OCI-LY3 (cell line): ENCODE data around the gene TTC39A.

ENCODE experiments used
- H2AFZ ChIP-seq: fragments of 200-600, 300-600 bp; shearing (Covaris generic); 2 replicates; pipeline ENCODE4 v1.6.0; 2014; ENCODE audit warnings: antibody characterized with exemption, low read depth, low read length
- H3K27ac ChIP-seq: fragments of 200-600, 300-600 bp; sonication (generic); 2 replicates; pipeline ENCODE4 v1.5.1; 2014; ENCODE audit warnings: mild to moderate bottlenecking, low read length, moderate library complexity, mixed read lengths
- H3K27me3 ChIP-seq: fragments of 200-600, 300-600 bp; sonication (generic); 2 replicates; pipeline ENCODE4 v1.6.1; 2014; ENCODE audit warnings: low read depth, low read length, mixed read lengths
- H3K36me3 ChIP-seq: fragments of 200-600, 300-600 bp; sonication (generic); replicated peaks from 2 replicates; pipeline ENCODE3; 2014; ENCODE audit warnings: low read depth, low read length, mixed read lengths
- H3K4me1 ChIP-seq: fragments of 300-600, 200-600 bp; sonication (generic); 2 replicates; pipeline ENCODE4 v1.6.1; 2014; ENCODE audit warnings: low read length, mixed read lengths
- H3K4me2 ChIP-seq: fragments of 200-600, 300-600 bp; sonication (generic); 2 replicates; pipeline ENCODE4 v1.6.1; 2014; ENCODE audit warnings: low read length, mixed read lengths
- H3K4me3 ChIP-seq: fragments of 300-600, 200-600 bp; sonication (generic); 2 replicates; pipeline ENCODE4 v1.5.1; 2014; ENCODE audit warnings: antibody characterized with exemption, mild to moderate bottlenecking, low read length, moderate library complexity
- H3K79me2 ChIP-seq: fragments of 300-600, 200-600 bp; shearing (Covaris generic); 2 replicates; pipeline ENCODE4 v1.6.1; 2014; ENCODE audit warnings: mild to moderate bottlenecking, low read length, mixed read lengths
- H3K9ac ChIP-seq: fragments of 300-600, 200-600 bp; shearing (Covaris generic); 2 replicates; pipeline ENCODE4 v1.6.0; 2014; ENCODE audit warnings: mild to moderate bottlenecking, low read length, moderate library complexity
- H3K9me3 ChIP-seq: fragments of 200-600, 300-600 bp; shearing (Covaris generic); 2 replicates; pipeline ENCODE4 v1.6.1; 2014; ENCODE audit warnings: low read length, mixed read lengths; ENCODE audit not compliant: insufficient read depth
- H4K20me1 ChIP-seq: fragments of 200-600, 300-600 bp; sonication (generic); 2 replicates; pipeline ENCODE4 v1.6.1; 2016; ENCODE audit warnings: low read length, mixed read lengths; ENCODE audit not compliant: insufficient read depth
- EZH2phosphoT487 ChIP-seq: fragments of 200-600 bp; shearing (Covaris generic); IDR thresholded peaks from 2 replicates; pipeline ENCODE4 v1.6.1; 2018; ENCODE audit warnings: antibody characterized with exemption, mixed run types, low read depth
- TF ChIP-seq, protein P1 (sequence below): fragments of 200-600, 300-600 bp; sonication (generic); IDR thresholded peaks from 2 replicates; pipeline ENCODE4 v1.5.1; 2014; ENCODE audit warnings: antibody characterized with exemption, low read length, low read depth

TTC39A gene

DNA sequence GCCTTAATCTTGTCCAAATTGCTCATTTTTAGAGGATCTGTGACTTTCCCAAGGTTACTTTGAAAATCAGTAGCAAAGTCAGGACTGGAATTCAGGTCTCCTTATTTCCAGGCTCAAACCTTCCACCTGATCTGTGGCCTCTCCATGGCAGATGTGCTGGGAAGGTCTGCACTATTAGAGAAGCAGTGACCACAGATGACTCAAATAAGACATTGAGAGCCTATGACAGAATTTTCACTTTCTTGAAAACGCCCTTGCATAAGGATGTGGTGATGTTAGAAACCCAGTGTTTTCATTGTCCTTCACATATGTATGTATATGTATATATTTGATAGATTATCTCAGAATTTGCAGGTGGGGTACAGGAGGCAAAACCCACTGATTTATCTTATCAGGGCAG lies 45.3 kb downstream of the TTC39A start:
- TF ChIP-seq, protein P1, sequence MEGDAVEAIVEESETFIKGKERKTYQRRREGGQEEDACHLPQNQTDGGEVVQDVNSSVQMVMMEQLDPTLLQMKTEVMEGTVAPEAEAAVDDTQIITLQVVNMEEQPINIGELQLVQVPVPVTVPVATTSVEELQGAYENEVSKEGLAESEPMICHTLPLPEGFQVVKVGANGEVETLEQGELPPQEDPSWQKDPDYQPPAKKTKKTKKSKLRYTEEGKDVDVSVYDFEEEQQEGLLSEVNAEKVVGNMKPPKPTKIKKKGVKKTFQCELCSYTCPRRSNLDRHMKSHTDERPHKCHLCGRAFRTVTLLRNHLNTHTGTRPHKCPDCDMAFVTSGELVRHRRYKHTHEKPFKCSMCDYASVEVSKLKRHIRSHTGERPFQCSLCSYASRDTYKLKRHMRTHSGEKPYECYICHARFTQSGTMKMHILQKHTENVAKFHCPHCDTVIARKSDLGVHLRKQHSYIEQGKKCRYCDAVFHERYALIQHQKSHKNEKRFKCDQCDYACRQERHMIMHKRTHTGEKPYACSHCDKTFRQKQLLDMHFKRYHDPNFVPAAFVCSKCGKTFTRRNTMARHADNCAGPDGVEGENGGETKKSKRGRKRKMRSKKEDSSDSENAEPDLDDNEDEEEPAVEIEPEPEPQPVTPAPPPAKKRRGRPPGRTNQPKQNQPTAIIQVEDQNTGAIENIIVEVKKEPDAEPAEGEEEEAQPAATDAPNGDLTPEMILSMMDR: no peak
- no peak for TF ChIP-seq EZH2phosphoT487
- Histone ChIP-seq H3K4me1 (peaks cover 24% of the 10 kb centered on the region), H3K27me3 (no peaks in the 10 kb centered on the region), H3K9me3 (no peaks in the 10 kb centered on the region), H3K36me3 (no peaks in the 10 kb centered on the region), H3K9ac (no peak overlapping the region), H3K4me3 (peak overlapping the region; percentile 39), H2AFZ (no peak overlapping the region), H3K79me2 (no peaks in the 10 kb centered on the region), H3K27ac (no peak overlapping the region), H4K20me1 (no peaks in the 10 kb centered on the region; the same call in 1 of the 2 replicates), H3K4me2 (peak overlapping the region; percentile 65)

DNA sequence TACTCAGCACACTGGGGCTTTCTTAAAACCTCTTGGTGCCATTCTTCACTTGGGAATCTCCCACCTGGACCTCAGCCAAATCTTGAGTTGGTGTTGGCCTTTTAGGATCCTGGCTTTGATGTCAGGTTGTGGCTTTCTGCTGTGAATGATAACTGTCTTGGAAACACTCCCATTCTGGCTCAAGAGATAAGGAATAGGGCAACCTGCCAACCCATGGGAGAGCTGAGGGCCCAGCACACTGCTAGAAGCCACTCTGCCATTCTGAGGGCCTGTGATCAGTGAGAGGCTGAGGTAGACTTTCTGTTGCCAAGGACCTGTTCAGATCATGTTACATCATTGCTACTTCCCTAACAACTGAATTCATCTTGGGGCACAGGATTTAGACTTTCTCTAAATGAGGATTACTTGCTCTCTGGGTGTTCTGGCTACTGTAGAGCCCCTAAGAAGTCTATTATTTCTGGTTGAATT lies 45.8 kb downstream of the TTC39A start:
- Histone ChIP-seq H3K9ac (no peak overlapping the region), H3K4me2 (peak overlapping the region; percentile 65)

DNA sequence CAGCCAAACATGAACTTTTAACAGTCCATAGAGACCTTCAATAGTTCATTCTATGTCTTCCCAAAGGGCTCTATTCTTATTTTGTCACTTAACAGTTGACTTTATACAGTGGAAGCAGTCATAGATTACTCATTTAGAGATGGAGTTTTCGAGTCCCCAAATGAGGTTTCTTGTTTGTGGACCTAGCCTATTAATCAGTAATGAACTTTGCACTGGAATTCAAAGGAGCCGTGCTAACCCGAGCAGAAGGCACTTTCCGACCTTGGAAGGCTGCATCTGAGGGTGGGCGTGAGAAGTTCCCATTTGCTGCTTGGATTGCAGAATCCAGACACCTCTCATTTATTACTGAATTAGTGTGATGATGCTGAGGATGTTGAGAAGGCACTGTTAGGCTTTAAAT lies 46.4 kb downstream of the TTC39A start:
- no peak overlapping the region for H3K9ac ChIP-seq
- no peaks in the 10 kb centered on the region; the same call in 1 of the 2 replicates for H4K20me1 ChIP-seq
- no peaks in the 10 kb centered on the region for H3K79me2 ChIP-seq
- no peak for TF ChIP-seq EZH2phosphoT487
- TF ChIP-seq, protein P1: no peak
- no peaks in the 10 kb centered on the region for H3K9me3 ChIP-seq
- H3K27me3 ChIP-seq: no peaks in the 10 kb centered on the region
- H3K36me3 ChIP-seq: no peaks in the 10 kb centered on the region
- H3K4me2 ChIP-seq: peak overlapping the region; percentile 65
- no peak overlapping the region for H3K27ac ChIP-seq
- H3K4me3 ChIP-seq: no peak overlapping the region
- peaks cover 24% of the 10 kb centered on the region for H3K4me1 ChIP-seq
- no peak overlapping the region for H2AFZ ChIP-seq

More for the DNA sequence above, 45.8 kb downstream of the TTC39A start:
- Histone ChIP-seq H3K4me1 (peaks cover 24% of the 10 kb centered on the region), H3K9me3 (no peaks in the 10 kb centered on the region), H3K36me3 (no peaks in the 10 kb centered on the region), H3K27me3 (no peaks in the 10 kb centered on the region), H3K4me3 (no peak overlapping the region), H4K20me1 (no peaks in the 10 kb centered on the region; the same call in 1 of the 2 replicates), H3K27ac (no peak overlapping the region), H3K79me2 (no peaks in the 10 kb centered on the region), H2AFZ (no peak overlapping the region)
- TF ChIP-seq, protein P1: no peak
- TF ChIP-seq EZH2phosphoT487: no peak

DNA sequence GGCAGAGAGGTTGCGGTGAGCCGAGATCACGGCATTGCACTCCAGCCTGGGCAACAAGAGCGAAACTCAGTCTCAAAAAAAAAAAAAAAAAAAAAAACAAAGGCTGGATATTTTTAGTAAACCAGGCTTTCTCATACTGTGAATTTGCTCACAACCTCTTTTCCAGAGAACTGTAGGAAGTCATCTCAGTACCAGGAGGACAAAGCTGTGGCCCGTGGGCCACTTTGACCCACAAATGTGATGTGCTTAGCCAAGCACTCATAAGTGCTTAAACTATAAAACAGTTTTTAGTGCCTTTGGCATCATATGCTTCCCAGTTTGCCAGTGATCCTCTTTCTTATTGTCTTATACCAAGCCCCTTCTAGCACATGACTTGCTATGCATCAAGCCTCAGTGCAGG lies 47.8 kb downstream of the TTC39A start:
- H2AFZ ChIP-seq: no peak overlapping the region
- H3K9me3 ChIP-seq: no peaks in the 10 kb centered on the region
- no peak overlapping the region for H3K9ac ChIP-seq
- H3K79me2 ChIP-seq: no peaks in the 10 kb centered on the region
- H3K4me1 ChIP-seq: peaks cover 24% of the 10 kb centered on the region
- TF ChIP-seq, protein P1: no peak
- no peak for TF ChIP-seq EZH2phosphoT487
- no peaks in the 10 kb centered on the region; the same call in 1 of the 2 replicates for H4K20me1 ChIP-seq
- H3K4me3 ChIP-seq: no peak overlapping the region
- no peaks in the 10 kb centered on the region for H3K27me3 ChIP-seq
- H3K27ac ChIP-seq: no peak overlapping the region
- H3K4me2 ChIP-seq: no peak overlapping the region
- no peaks in the 10 kb centered on the region for H3K36me3 ChIP-seq
